HepG2 (cell line): ENCODE data around the gene KAT2A. TPM values are rescaled to one million over a fixed set of nuclear protein-coding genes. Genes with fewer than 3 reads are reported as not detected.

Experiments used
- ADNP ChIP-seq: sonication (generic); formaldehyde crosslinking; IDR thresholded peaks from 2 replicates; pipeline ENCODE4 v1.4.0; 2020; ENCODE audit warnings: missing genetic modification reagents
- DMTF1 ChIP-seq: sonication (generic); formaldehyde crosslinking; IDR thresholded peaks from 2 replicates; pipeline ENCODE4 v1.4.0; 2020; ENCODE audit warnings: mild to moderate bottlenecking, missing genetic modification reagents
- DNMT1 ChIP-seq: sonication (generic); formaldehyde crosslinking; IDR thresholded peaks from 2 replicates; pipeline ENCODE4 v1.5.1; 2020; ENCODE audit warnings: mild to moderate bottlenecking, missing genetic modification reagents
- ERF ChIP-seq: IDR thresholded peaks from 2 replicates; pipeline ENCODE4 v1.6.1; 2018; ENCODE audit warnings: missing biosample characterization, missing genetic modification reagents
- EZH2 ChIP-seq: conservative IDR thresholded peaks from 2 replicates; pipeline ENCODE4 v1.6.1; 2012; ENCODE audit warnings: mild to moderate bottlenecking, low read depth, low read length, moderate library complexity
- FOXP1 ChIP-seq, 2 experiments: fragments of 450-650 bp in 1 of 2; IDR thresholded peaks; 2 replicates each; pipeline ENCODE4 v1.6.1; 2017 to 2018; ENCODE audit warnings: antibody characterized with exemption in 1 of 2
- IKZF1 ChIP-seq: fragments of 450-650 bp; IDR thresholded peaks from 2 replicates; pipeline ENCODE4 v1.7.1; 2016
- KLF11 ChIP-seq: IDR thresholded peaks from 2 replicates; pipeline ENCODE4 v1.6.1; 2016; ENCODE audit warnings: missing compliant biosample characterization
- KLF12 ChIP-seq: sonication (generic); formaldehyde crosslinking; IDR thresholded peaks from 2 replicates; pipeline ENCODE4 v1.4.0; 2020; ENCODE audit warnings: missing genetic modification reagents, borderline replicate concordance
- KLF6 ChIP-seq: IDR thresholded peaks from 2 replicates; pipeline ENCODE4 v1.8.0; 2016; ENCODE audit warnings: missing biosample characterization, missing genetic modification reagents
- MIER2 ChIP-seq: IDR thresholded peaks from 2 replicates; pipeline ENCODE4 v1.6.1; 2016; ENCODE audit warnings: missing biosample characterization, missing genetic modification reagents
- PAX8 ChIP-seq: sonication (generic); formaldehyde crosslinking; IDR thresholded peaks from 2 replicates; pipeline ENCODE4 v1.8.0; 2022; ENCODE audit warnings: mild to moderate bottlenecking, missing genetic modification reagents, borderline replicate concordance
- PITX1 ChIP-seq: sonication (generic); formaldehyde crosslinking; IDR thresholded peaks from 2 replicates; pipeline ENCODE4 v1.5.1; 2020; ENCODE audit warnings: mild to moderate bottlenecking, missing genetic modification reagents
- SKIL ChIP-seq: sonication (generic); formaldehyde crosslinking; IDR thresholded peaks from 2 replicates; pipeline ENCODE4 v1.8.0; 2022; ENCODE audit warnings: missing genetic modification reagents, mild to moderate bottlenecking, moderate library complexity, borderline replicate concordance
- TAF15 ChIP-seq: fragments of 200-400 bp; formaldehyde crosslinking; IDR thresholded peaks from one replicate; pipeline ENCODE4 v1.6.1; 2018; ENCODE audit warnings: mild to moderate bottlenecking, low read depth, low read length; ENCODE audit not compliant: poor library complexity, severe bottlenecking
- TFAP4 ChIP-seq: sonication (generic); IDR thresholded peaks from 2 replicates; pipeline ENCODE4 v1.6.1; 2016; ENCODE audit warnings: low read depth, borderline replicate concordance
- ZMYM2 ChIP-seq: sonication (generic); formaldehyde crosslinking; IDR thresholded peaks from 2 replicates; pipeline ENCODE4 v1.8.0; 2022; ENCODE audit warnings: mild to moderate bottlenecking, missing genetic modification reagents
- ZNF160 ChIP-seq: sonication (generic); formaldehyde crosslinking; IDR thresholded peaks from 2 replicates; pipeline ENCODE4 v1.8.0; 2022; ENCODE audit warnings: mild to moderate bottlenecking, inconsistent platforms, missing genetic modification reagents
- ZNF383 ChIP-seq: sonication (generic); formaldehyde crosslinking; IDR thresholded peaks from 2 replicates; pipeline ENCODE4 v1.4.0; 2020; ENCODE audit warnings: missing genetic modification reagents, mild to moderate bottlenecking, borderline replicate concordance
- ZNF513 ChIP-seq: sonication (generic); formaldehyde crosslinking; conservative IDR thresholded peaks from 2 replicates; pipeline ENCODE4 v1.5.0; 2020; ENCODE audit warnings: missing genetic modification reagents
- ZNF7 ChIP-seq: IDR thresholded peaks from 2 replicates; pipeline ENCODE4 v1.6.1; 2016; ENCODE audit warnings: missing biosample characterization, missing genetic modification reagents
- ZNF792 ChIP-seq: IDR thresholded peaks from 2 replicates; pipeline ENCODE4 v1.6.1; 2016
- ZNF841 ChIP-seq: sonication (generic); formaldehyde crosslinking; IDR thresholded peaks from 2 replicates; pipeline ENCODE4 v1.8.1; 2023; ENCODE audit warnings: missing genetic modification reagents, borderline replicate concordance
- polyA plus RNA-seq, 8 experiments: library from polyadenylated mRNA; depleted of rRNA in 3 of 8; stranded (reverse) in 7 of 8; unstranded in 1 of 8; fragments of >200 nt; fragmentation: Illumina TruSeq in 4 of 8; extraction: Trizol in 4 of 8; gene quantifications; 2 replicates each; pipeline versions ENCODE4 v1.2.1 to v1.2.3, GENCODE V29; 2011 to 2016; ENCODE audit warnings: low read depth in 4 of 8, missing spikeins in 1 of 8, mixed read lengths in 1 of 8; ENCODE audit not compliant: insufficient read depth in 1 of 8
- total RNA-seq, 5 experiments: library from RNA; depleted of rRNA; stranded (reverse); fragments of >200 nt; fragmentation: Illumina TruSeq; extraction: Trizol; gene quantifications; 2 replicates each; pipeline ENCODE4 v1.2.3, GENCODE V29; 2016; ENCODE audit warnings: low read depth in 1 of 5

The KAT2A gene
- total and polyA plus RNA-seq, 2 of the 13 experiments (the other 11 are each of a cell fraction or from before 2014, with no cell fraction given): 29.1 to 90.4 TPM

GRCh38 chr17:42087736-42088705 is 33.1 kb downstream of the KAT2A start (continued):
- no peak for TF ChIP-seq DMTF1 (CRISPR knock-in tag)
- no peak for TF ChIP-seq ZNF513 (CRISPR knock-in tag)
- TF ChIP-seq ERF (CRISPR knock-in tag): no peak; the same call in 1 of the 2 replicates
- TF ChIP-seq PITX1: peak; percentile 95
- no peak for TF ChIP-seq ZNF792
- no peak; the same call in 1 of the 2 replicates for TF ChIP-seq TFAP4
- no peak for TF ChIP-seq ZNF841 (CRISPR knock-in tag)
- TF ChIP-seq IKZF1: no peak
- no peak for TF ChIP-seq DNMT1 (CRISPR knock-in tag)
- 0 out of 2 replicates have a peak, but pooled peaks have one; percentile 70 for TF ChIP-seq KLF11 (CRISPR knock-in tag)
- TF ChIP-seq ZNF383 (CRISPR knock-in tag): 0 out of 2 replicates have a peak, but pooled peaks have one; percentile 60
- no peak for TF ChIP-seq ZNF160 (CRISPR knock-in tag)
- no peak for TF ChIP-seq PAX8 (CRISPR knock-in tag)
- peak; percentile 31; the same call in 1 of the 2 replicates for TF ChIP-seq SKIL (CRISPR knock-in tag)
- peak; percentile 95 for TF ChIP-seq ADNP (CRISPR knock-in tag)
- peak; percentile 89 for TF ChIP-seq TAF15
- peak; percentile 87 for TF ChIP-seq ZMYM2 (CRISPR knock-in tag)
- peak; percentile 69 for TF ChIP-seq FOXP1 (IDR thresholded peaks at IDR 0.05)
- TF ChIP-seq FOXP1 (CRISPR knock-in tag; IDR thresholded peaks at IDR 0.05): peak; percentile 83
- no peak for TF ChIP-seq EZH2
- 0 out of 2 replicates have a peak, but pooled peaks have one; percentile 37 for TF ChIP-seq MIER2
- TF ChIP-seq KLF6 (CRISPR knock-in tag): peak; percentile 34; the same call in 1 of the 2 replicates
- TF ChIP-seq ZNF7 (CRISPR knock-in tag): peak; percentile 80
- no peak; the same call in 1 of the 2 replicates for TF ChIP-seq KLF12 (CRISPR knock-in tag)
